Stimulated activated CD4-positive, alpha-beta T cell treated with anti-CD3 and anti-CD28 coated beads, Interleukin-12 subunit alpha, Interleukin-12 subunit beta, amount 100 ng/mL, for 48 hours (primary cell): ENCODE results near the gene CHN1.
A peak's percentile ranks its signal among the peaks of the same experiment; 100 is the strongest.

Experiments
- DNase-seq, 3 donors: peaks; one replicate each; pipeline ENCODE4 v3.0.0-alpha.2; 2020; ENCODE audit warnings: low read depth in 2 of 3, low spot score in 1 of 3

The CHN1 gene

GRCh38 chr2:174925046-174925784 is 80.0 kb downstream of the CHN1 start:
- DNase-seq: no peak

- DNase-seq: no peak
Observed at GRCh38 chr2:174924061-174924693, 81.0 kb downstream of the CHN1 start.

GRCh38 chr2:174919947-174920595 is 85.1 kb downstream of the CHN1 start:
- DNase-seq: no peak

GRCh38 chr2:174918886-174919526 is 86.2 kb downstream of the CHN1 start:
- no peak for DNase-seq

GRCh38 chr2:174916270-174916930 is 88.8 kb downstream of the CHN1 start:
- no peak for DNase-seq

- DNase-seq: no peak
Observed at GRCh38 chr2:174914853-174915760, 90.1 kb downstream of the CHN1 start.

- no peak for DNase-seq
Observed at GRCh38 chr2:174908284-174908683, 96.9 kb downstream of the CHN1 start.

GRCh38 chr2:174903264-174903556 is 102.0 kb downstream of the CHN1 start:
- DNase-seq: no peak

- DNase-seq: no peak
Observed at GRCh38 chr2:174902506-174903263, 102.5 kb downstream of the CHN1 start.

- peak in 1 of 3 donors; percentile 4 for DNase-seq
Observed at GRCh38 chr2:174901075-174901474, 104.1 kb downstream of the CHN1 start.

GRCh38 chr2:174897286-174897685 is 107.9 kb downstream of the CHN1 start:
- DNase-seq: no peak

GRCh38 chr2:174893018-174893417 is 112.2 kb downstream of the CHN1 start:
- DNase-seq: no peak

- no peak for DNase-seq
Observed at GRCh38 chr2:174892546-174892945, 112.6 kb downstream of the CHN1 start.

GRCh38 chr2:174888646-174889271 is 116.4 kb downstream of the CHN1 start:
- DNase-seq: no peak

- DNase-seq: no peak
Observed at GRCh38 chr2:174888146-174888545, 117.0 kb downstream of the CHN1 start.

- no peak for DNase-seq
Observed at GRCh38 chr2:174882416-174882815, 122.8 kb downstream of the CHN1 start.

- no peak for DNase-seq
Observed at GRCh38 chr2:174881678-174882077, 123.5 kb downstream of the CHN1 start.

- DNase-seq: no peak
Observed at GRCh38 chr2:174878537-174879147, 126.5 kb downstream of the CHN1 start.

- no peak for DNase-seq
Observed at GRCh38 chr2:174877751-174878150, 127.4 kb downstream of the CHN1 start.
